Choroid plexus epithelial cell (primary cell): Measurements from ENCODE around the gene LCLAT1.

Experiments
- DNase-seq: peaks from one replicate; pipeline ENCODE4 v3.0.0-alpha.2; 2010; ENCODE audit warnings: low read depth
- H3K4me3 ChIP-seq: 2 replicates; pipeline ENCODE4 v1.5.1; 2011; ENCODE audit warnings: low read depth, mild to moderate bottlenecking, control low read depth, low read length, moderate library complexity
- CTCF ChIP-seq: conservative IDR thresholded peaks from 2 replicates; pipeline ENCODE4 v1.5.1; 2011; ENCODE audit warnings: low read depth, mild to moderate bottlenecking, control low read depth, inconsistent platforms, low read length, moderate library complexity

Gene LCLAT1

DNA sequence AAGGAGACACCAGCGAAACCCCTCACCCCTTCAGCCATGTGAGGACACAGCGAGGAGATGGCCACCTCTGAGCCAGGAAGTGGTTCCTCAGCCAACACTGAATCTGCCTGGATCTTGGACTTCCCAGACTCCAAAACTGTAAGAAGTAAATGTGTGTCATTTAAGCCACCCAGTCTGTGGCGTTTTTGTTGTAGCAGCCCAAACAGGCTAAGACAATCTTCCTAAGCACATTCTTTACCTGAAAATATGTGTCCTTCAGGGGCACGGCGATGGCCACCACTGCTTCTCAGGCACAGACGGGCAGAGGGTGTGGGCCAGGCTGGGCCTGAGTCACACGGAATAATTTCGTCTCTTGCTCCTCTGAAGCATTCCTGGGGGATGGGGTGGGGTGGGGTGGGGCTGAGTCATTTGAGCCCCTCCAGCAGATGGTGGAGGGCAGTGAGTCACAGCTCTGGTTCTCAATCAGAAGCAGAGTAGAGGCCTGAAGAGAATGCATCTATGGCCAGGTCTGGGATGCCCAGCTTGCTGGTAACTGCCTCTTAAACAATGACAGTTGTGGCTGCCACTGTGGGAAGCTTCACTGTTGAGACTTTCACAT lies 217.8 kb downstream of the LCLAT1 start:
- no peak for TF ChIP-seq CTCF
- no peak overlapping the region for H3K4me3 ChIP-seq

DNA sequence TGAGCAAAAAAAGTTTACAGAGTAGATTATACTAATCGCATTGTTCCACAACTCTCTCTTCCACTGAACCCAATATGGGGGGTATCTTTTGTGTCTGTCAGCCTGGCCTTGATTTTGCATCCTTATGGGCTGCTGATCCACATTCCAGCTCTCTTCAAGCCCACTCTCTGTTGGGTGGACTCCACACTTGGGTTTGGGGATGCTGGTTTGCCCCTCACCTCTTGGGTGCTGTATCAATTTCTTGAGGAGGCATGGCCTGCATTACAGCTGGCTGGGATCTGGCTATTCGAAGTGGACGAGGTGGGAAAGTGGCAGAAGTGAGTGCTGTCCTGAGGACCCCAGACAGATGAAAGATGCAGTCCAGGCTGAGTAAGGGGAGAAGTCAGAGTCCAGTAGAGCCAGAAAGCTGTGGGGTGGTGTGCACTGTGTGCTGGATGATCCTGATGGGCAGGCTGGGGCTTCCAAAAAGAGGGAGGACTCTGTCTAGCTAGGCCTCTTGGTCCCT lies 218.8 kb downstream of the LCLAT1 start:
- H3K4me3 ChIP-seq: no peak overlapping the region
- TF ChIP-seq CTCF: no peak
- DNase-seq: no peak

More for the DNA sequence above, 217.8 kb downstream of the LCLAT1 start:
- peak; percentile 89 for DNase-seq

- no peak overlapping the region for H3K4me3 ChIP-seq
- TF ChIP-seq CTCF: no peak
- DNase-seq: peak; percentile 94
Measured at GRCh38 chr2:30666266-30666874, 219.3 kb downstream of the LCLAT1 start.

GRCh38 chr2:30670453-30670852 lies 223.4 kb downstream of the LCLAT1 start:
- no peak for DNase-seq
- no peak overlapping the region for H3K4me3 ChIP-seq
- peak; percentile 23 for TF ChIP-seq CTCF

DNA sequence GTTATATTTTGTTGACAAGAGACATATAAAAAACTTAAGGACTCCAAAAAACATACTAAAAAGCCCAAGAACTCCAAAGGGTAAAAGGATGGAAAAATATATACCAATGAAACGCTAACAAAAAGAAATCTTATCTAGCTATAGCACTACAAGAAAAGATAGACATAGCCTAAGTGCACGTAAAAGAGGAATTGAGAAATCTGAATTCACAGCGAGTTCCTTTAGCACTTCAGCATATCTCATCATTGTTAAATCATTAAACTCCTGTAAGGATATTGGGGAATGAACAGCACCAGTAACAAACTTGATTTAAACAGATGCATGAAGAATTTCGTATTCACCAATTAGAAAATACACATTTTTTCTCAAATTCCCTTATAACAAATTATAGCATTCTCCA lies 226.1 kb downstream of the LCLAT1 start:
- no peak for TF ChIP-seq CTCF
- H3K4me3 ChIP-seq: no peak overlapping the region
- no peak for DNase-seq

DNA sequence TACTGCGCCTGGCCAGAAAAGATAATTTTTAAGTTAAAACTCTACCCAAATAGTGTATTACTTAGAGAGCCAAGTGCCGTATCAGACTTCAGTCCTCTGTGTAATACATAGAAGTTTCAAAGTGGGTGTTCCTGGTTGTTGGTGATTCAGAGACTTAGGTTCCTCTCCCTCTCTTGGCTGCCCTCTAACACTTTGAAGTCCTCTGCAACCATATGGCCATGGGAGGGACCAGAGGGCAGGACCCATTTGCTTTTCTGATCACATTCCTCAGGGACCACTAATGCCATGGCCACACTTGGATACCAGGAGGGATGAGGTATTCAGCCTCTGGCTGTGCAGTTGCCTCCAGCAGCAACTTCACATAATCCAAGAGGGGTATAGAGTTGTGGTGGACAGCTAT lies 228.7 kb downstream of the LCLAT1 start:
- no peak for DNase-seq
- TF ChIP-seq CTCF: no peak
- H3K4me3 ChIP-seq: no peak overlapping the region

DNA sequence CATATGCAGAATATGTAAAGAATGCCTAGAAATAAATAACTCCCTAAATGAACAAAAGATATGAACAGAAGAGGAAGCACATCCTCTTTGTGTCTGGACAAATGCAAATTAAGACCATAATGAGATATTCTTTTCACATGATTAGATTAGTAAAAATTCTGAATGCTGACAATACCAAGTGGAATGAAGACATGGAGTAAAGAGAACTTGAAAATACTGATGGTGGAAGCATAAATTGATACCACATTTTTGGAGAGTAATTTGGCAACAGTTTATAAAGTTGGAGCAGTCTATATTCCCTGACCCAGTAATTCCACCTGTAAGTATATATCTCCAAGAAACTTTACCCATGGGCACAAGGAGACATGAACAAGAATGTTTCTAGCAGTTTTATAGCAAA lies 230.2 kb downstream of the LCLAT1 start:
- H3K4me3 ChIP-seq: no peak overlapping the region
- DNase-seq: no peak
- no peak for TF ChIP-seq CTCF
